ENCODE results near the gene TEX28.

- TF ChIP-seq CTCF (conservative IDR thresholded peaks at IDR 0.05) (no peak), EZH2 (IDR thresholded peaks at IDR 0.05; ENCODE audit: low read depth) (no peak)
Measured at GRCh38 chrX:154303476-154303875, 8.6 kb upstream of the TEX28 start.
